Parathyroid adenoma (tissue), 2 donors: Measurements from ENCODE around the gene FSTL4.
A peak's percentile ranks its signal among the peaks of the same experiment; 100 is the strongest.

Experiments
- H2AFZ ChIP-seq: fragments of 300-600 bp; sonication (generic); one replicate; pipeline ENCODE4 v1.7.0; 2017; ENCODE audit warnings: antibody characterized with exemption, mild to moderate bottlenecking
- H3K27ac ChIP-seq: fragments of 300-600 bp; sonication (generic); one replicate; pipeline ENCODE4 v1.7.0; 2017
- H3K27me3 ChIP-seq: fragments of 300-600 bp; sonication (generic); one replicate; pipeline ENCODE4 v1.7.0; 2017; ENCODE audit warnings: low read length; ENCODE audit not compliant: control insufficient read depth, insufficient read depth
- H3K36me3 ChIP-seq: fragments of 300-600 bp; sonication (generic); one replicate; pipeline ENCODE4 v1.7.0; 2017; ENCODE audit warnings: low read length; ENCODE audit not compliant: control insufficient read depth, insufficient read depth
- H3K4me1 ChIP-seq: fragments of 300-600 bp; sonication (generic); one replicate; pipeline ENCODE4 v1.7.0; 2017; ENCODE audit warnings: control low read depth
- H3K4me2 ChIP-seq: fragments of 300-600 bp; sonication (generic); one replicate; pipeline ENCODE4 v1.7.0; 2017; ENCODE audit warnings: low read length
- H3K4me3 ChIP-seq: fragments of 300-600 bp; sonication (generic); one replicate; pipeline ENCODE4 v1.7.0; 2017; ENCODE audit warnings: low read depth, low read length
- H3K79me2 ChIP-seq: fragments of 300-600 bp; sonication (generic); one replicate; pipeline ENCODE4 v1.7.0; 2017; ENCODE audit warnings: control low read depth
- H3K9ac ChIP-seq: fragments of 300-600 bp; sonication (generic); one replicate; pipeline ENCODE4 v1.7.0; 2017; ENCODE audit warnings: mild to moderate bottlenecking
- H3K9me3 ChIP-seq: fragments of 300-600 bp; sonication (generic); one replicate; pipeline ENCODE4 v1.7.0; 2017; ENCODE audit warnings: low read length; ENCODE audit not compliant: control insufficient read depth
- CTCF ChIP-seq: fragments of 300-600 bp; sonication (generic); IDR thresholded peaks from one replicate; pipeline ENCODE4 v1.7.0; 2017; ENCODE audit warnings: antibody characterized with exemption, mild to moderate bottlenecking
- donor health status: primary hyperparathyroidism.

Gene FSTL4

GRCh38 chr5:133244242-133244641 is 368.1 kb downstream of the FSTL4 start:
- Histone ChIP-seq H3K4me1 (peaks cover 25% of the 10 kb centered on the region), H3K79me2 (no peaks in the 10 kb centered on the region), H2AFZ (no peak overlapping the region), H3K9me3 (no peaks in the 10 kb centered on the region), H3K4me3 (no peak overlapping the region), H3K9ac (no peak overlapping the region), H3K4me2 (no peak overlapping the region), H3K27me3 (no peaks in the 10 kb centered on the region), H3K27ac (no peak overlapping the region), H3K36me3 (no peaks in the 10 kb centered on the region)
- TF ChIP-seq CTCF: no peak

- TF ChIP-seq CTCF: no peak
Measured at GRCh38 chr5:133243196-133243595, 369.1 kb downstream of the FSTL4 start.

GRCh38 chr5:133242221-133242835 is 370.0 kb downstream of the FSTL4 start:
- H3K79me2 ChIP-seq: no peaks in the 10 kb centered on the region
- H3K27me3 ChIP-seq: no peaks in the 10 kb centered on the region
- TF ChIP-seq CTCF: no peak
- peaks cover 14% of the 10 kb centered on the region for H3K4me1 ChIP-seq
- no peak overlapping the region for H3K9ac ChIP-seq
- no peak overlapping the region for H3K4me2 ChIP-seq
- H2AFZ ChIP-seq: no peak overlapping the region
- H3K9me3 ChIP-seq: no peaks in the 10 kb centered on the region
- no peak overlapping the region for H3K27ac ChIP-seq
- H3K4me3 ChIP-seq: no peak overlapping the region
- H3K36me3 ChIP-seq: no peaks in the 10 kb centered on the region

More at GRCh38 chr5:133243196-133243595, 369.1 kb downstream of the FSTL4 start:
- Histone ChIP-seq H3K9ac (no peak overlapping the region), H3K36me3 (no peaks in the 10 kb centered on the region), H3K27me3 (no peaks in the 10 kb centered on the region), H3K4me1 (peaks cover 16% of the 10 kb centered on the region), H3K9me3 (no peaks in the 10 kb centered on the region), H3K4me2 (no peak overlapping the region), H3K79me2 (no peaks in the 10 kb centered on the region), H3K4me3 (no peak overlapping the region), H3K27ac (no peak overlapping the region), H2AFZ (no peak overlapping the region)

GRCh38 chr5:133241179-133242092 is 370.9 kb downstream of the FSTL4 start:
- no peak overlapping the region for H3K4me2 ChIP-seq
- no peaks in the 10 kb centered on the region for H3K79me2 ChIP-seq
- no peaks in the 10 kb centered on the region for H3K27me3 ChIP-seq
- peaks cover 17% of the 10 kb centered on the region for H3K4me1 ChIP-seq
- no peak overlapping the region for H3K9ac ChIP-seq
- no peaks in the 10 kb centered on the region for H3K36me3 ChIP-seq
- no peaks in the 10 kb centered on the region for H3K9me3 ChIP-seq
- no peak overlapping the region for H3K4me3 ChIP-seq
- H2AFZ ChIP-seq: peak overlapping the region; percentile 36
- TF ChIP-seq CTCF: no peak
- peak overlapping the region; percentile 55 for H3K27ac ChIP-seq
